DND-41 (cell line): ENCODE measurements around the gene COL2A1.

Experiments used
- ATAC-seq: fragments of 200-7000 bp; cut with Tn5 transposase; 3 replicates; pipeline ENCODE4 v1.9.1; 2021; ENCODE audit warnings: low read depth; ENCODE audit not compliant: insufficient read depth
- DNase-seq: peaks from one replicate; pipeline ENCODE4 v3.0.0-alpha.2; 2020
- H2AFZ ChIP-seq: 2 replicates; pipeline ENCODE4 v1.6.0; 2012; ENCODE audit warnings: low read depth, low read length
- H3K27ac ChIP-seq: 2 replicates; pipeline ENCODE4 v1.5.1; 2012; ENCODE audit warnings: low read length, inconsistent platforms
- H3K27me3 ChIP-seq: fragments of 200-600 bp; sonication (generic); 2 replicates; pipeline ENCODE4 v1.6.0; 2012; ENCODE audit warnings: low read length, mild to moderate bottlenecking, inconsistent platforms; ENCODE audit not compliant: insufficient read depth, poor library complexity
- H3K36me3 ChIP-seq: 2 replicates; pipeline ENCODE4 v1.5.1; 2012; ENCODE audit warnings: low read length, inconsistent platforms; ENCODE audit not compliant: insufficient read depth
- H3K4me1 ChIP-seq: 2 replicates; pipeline ENCODE4 v1.5.1; 2012; ENCODE audit warnings: mild to moderate bottlenecking, low read length; ENCODE audit not compliant: insufficient read depth
- H3K4me2 ChIP-seq: 2 replicates; pipeline ENCODE4 v1.6.0; 2012; ENCODE audit warnings: mild to moderate bottlenecking, moderate library complexity, low read length, inconsistent platforms; ENCODE audit not compliant: insufficient read depth
- H3K4me3 ChIP-seq, 2 experiments: fragments of 200-600 bp in 1 of 2; shearing (Covaris generic) in 1 of 2; 2 replicates each; pipeline ENCODE4 v1.5.1; 2012 to 2016; ENCODE audit warnings: inconsistent platforms in 2 of 2, low read length in 2 of 2, mild to moderate bottlenecking in 2 of 2, low read depth in 1 of 2, moderate library complexity in 1 of 2
- H3K79me2 ChIP-seq: 2 replicates; pipeline ENCODE4 v1.6.0; 2012; ENCODE audit warnings: low read length, inconsistent platforms; ENCODE audit not compliant: insufficient read depth
- H3K9ac ChIP-seq: 2 replicates; pipeline ENCODE4 v1.6.0; 2012; ENCODE audit warnings: low read depth, mild to moderate bottlenecking, inconsistent platforms, low read length, moderate library complexity
- H3K9me3 ChIP-seq: 2 replicates; pipeline ENCODE4 v1.5.1; 2012; ENCODE audit warnings: low read length, moderate library complexity, mild to moderate bottlenecking, inconsistent platforms; ENCODE audit not compliant: insufficient read depth, severe bottlenecking
- H4K20me1 ChIP-seq: 2 replicates; pipeline ENCODE4 v1.6.0; 2012; ENCODE audit warnings: low read length; ENCODE audit not compliant: insufficient read depth
- EZH2 ChIP-seq: IDR thresholded peaks from 3 replicates; pipeline ENCODE4 v1.6.1; 2012; ENCODE audit warnings: borderline replicate concordance, low read depth, mild to moderate bottlenecking, moderate library complexity, low read length, inconsistent platforms; ENCODE audit not compliant: severe bottlenecking
- TF ChIP-seq, protein P1 (sequence below): IDR thresholded peaks from 2 replicates; pipeline ENCODE4 v1.5.1; 2012; ENCODE audit warnings: borderline replicate concordance, low read length, moderate library complexity, mild to moderate bottlenecking; ENCODE audit not compliant: poor library complexity, severe bottlenecking; ENCODE audit errors: extremely low read depth

Gene COL2A1

DNA sequence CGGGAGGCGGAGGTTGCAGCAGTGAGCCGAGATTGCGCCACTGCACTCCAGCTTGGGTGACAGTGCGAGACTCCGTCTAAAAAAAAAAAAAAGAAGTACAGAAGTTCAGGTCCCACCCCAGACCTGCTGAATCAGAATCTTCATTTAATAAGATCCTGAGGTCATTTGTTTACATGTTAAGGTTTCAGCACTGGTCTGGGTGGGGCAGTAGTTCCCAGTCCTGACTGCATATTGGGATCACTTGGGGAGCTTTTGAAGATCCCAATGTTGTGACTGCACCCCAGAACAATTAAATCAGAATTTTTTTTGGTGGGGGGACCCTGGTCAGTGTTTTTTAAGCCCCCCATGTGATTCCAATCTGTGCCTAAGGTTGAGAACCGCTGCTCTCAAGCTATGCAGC, 11.7 kb upstream of the COL2A1 start:
- no peaks in the 10 kb centered on the region for H3K4me1 ChIP-seq
- no peak for TF ChIP-seq EZH2
- TF ChIP-seq, protein P1, sequence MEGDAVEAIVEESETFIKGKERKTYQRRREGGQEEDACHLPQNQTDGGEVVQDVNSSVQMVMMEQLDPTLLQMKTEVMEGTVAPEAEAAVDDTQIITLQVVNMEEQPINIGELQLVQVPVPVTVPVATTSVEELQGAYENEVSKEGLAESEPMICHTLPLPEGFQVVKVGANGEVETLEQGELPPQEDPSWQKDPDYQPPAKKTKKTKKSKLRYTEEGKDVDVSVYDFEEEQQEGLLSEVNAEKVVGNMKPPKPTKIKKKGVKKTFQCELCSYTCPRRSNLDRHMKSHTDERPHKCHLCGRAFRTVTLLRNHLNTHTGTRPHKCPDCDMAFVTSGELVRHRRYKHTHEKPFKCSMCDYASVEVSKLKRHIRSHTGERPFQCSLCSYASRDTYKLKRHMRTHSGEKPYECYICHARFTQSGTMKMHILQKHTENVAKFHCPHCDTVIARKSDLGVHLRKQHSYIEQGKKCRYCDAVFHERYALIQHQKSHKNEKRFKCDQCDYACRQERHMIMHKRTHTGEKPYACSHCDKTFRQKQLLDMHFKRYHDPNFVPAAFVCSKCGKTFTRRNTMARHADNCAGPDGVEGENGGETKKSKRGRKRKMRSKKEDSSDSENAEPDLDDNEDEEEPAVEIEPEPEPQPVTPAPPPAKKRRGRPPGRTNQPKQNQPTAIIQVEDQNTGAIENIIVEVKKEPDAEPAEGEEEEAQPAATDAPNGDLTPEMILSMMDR = no peak
- ATAC-seq (no peak), DNase-seq (no peak)
- H3K27me3 ChIP-seq = peaks cover 30% of the 10 kb centered on the region
- H3K9ac ChIP-seq = no peak overlapping the region
- H3K4me2 ChIP-seq = no peak overlapping the region
- no peaks in the 10 kb centered on the region for H4K20me1 ChIP-seq
- no peaks in the 10 kb centered on the region for H3K9me3 ChIP-seq
- H3K36me3 ChIP-seq = no peaks in the 10 kb centered on the region
- no peak overlapping the region for H3K4me3 ChIP-seq
- no peak overlapping the region for H2AFZ ChIP-seq
- no peak overlapping the region for H3K27ac ChIP-seq
- H3K79me2 ChIP-seq = no peaks in the 10 kb centered on the region

DNA sequence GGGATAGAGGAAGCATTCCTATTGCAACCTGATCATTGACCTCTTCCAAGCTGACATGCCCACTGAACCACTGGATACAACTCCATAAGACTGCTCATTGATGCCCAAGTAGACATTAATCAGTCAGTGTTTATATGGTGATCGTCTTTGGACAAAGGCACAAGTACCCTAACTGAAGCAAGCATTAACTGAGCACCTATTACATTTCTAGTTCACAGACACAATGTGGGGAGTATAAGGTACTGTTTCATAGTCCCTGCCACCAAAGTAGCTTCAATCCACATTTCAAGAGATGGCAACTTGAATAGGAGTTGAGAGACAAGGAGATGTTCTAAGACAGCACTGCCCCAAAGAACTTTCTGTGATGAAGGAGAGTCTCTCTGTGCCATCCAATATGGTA, 10.9 kb upstream of the COL2A1 start:
- peaks cover 30% of the 10 kb centered on the region for H3K27me3 ChIP-seq
- no peak for DNase-seq

DNA sequence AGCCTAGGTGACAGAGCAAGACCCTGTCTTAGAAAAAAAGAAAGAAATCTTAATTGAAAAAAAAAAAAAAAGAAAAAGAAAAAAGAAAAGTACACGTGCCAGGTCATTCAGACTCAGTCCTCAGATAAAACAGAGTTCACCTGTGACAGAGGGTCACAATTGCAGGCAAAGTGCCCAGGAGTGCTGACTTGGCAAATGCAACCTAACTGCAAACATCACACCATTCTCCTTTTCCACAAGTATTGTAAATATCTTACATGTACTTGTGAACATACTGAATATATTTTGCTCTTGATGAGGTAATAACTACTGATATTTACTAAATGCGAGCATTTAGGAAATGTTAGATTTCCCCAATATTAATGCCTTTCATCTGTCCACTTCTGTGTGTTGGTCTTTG, 9.0 kb upstream of the COL2A1 start:
- TF ChIP-seq, protein P1 = no peak
- no peak for TF ChIP-seq EZH2
- no peak for DNase-seq
- no peaks in the 10 kb centered on the region for H3K79me2 ChIP-seq
- no peaks in the 10 kb centered on the region for H3K9me3 ChIP-seq
- no peaks in the 10 kb centered on the region for H3K4me1 ChIP-seq
- H3K36me3 ChIP-seq = no peaks in the 10 kb centered on the region
- no peak overlapping the region for H3K4me2 ChIP-seq
- H3K4me3 ChIP-seq = no peak overlapping the region
- H4K20me1 ChIP-seq = no peaks in the 10 kb centered on the region
- peaks cover 18% of the 10 kb centered on the region for H3K27me3 ChIP-seq
- H2AFZ ChIP-seq = no peak overlapping the region
- H3K9ac ChIP-seq = no peak overlapping the region
- no peak for ATAC-seq
- no peak overlapping the region for H3K27ac ChIP-seq

More for the DNA sequence above, 10.9 kb upstream of the COL2A1 start:
- no peak for ATAC-seq
- Histone ChIP-seq H3K4me1 (no peaks in the 10 kb centered on the region), H3K4me3 (no peak overlapping the region), H3K9ac (no peak overlapping the region), H3K36me3 (no peaks in the 10 kb centered on the region), H4K20me1 (no peaks in the 10 kb centered on the region), H3K9me3 (no peaks in the 10 kb centered on the region), H2AFZ (no peak overlapping the region), H3K27ac (no peak overlapping the region), H3K79me2 (no peaks in the 10 kb centered on the region), H3K4me2 (no peak overlapping the region)
- TF ChIP-seq EZH2 = no peak
- TF ChIP-seq, protein P1 = no peak

DNA sequence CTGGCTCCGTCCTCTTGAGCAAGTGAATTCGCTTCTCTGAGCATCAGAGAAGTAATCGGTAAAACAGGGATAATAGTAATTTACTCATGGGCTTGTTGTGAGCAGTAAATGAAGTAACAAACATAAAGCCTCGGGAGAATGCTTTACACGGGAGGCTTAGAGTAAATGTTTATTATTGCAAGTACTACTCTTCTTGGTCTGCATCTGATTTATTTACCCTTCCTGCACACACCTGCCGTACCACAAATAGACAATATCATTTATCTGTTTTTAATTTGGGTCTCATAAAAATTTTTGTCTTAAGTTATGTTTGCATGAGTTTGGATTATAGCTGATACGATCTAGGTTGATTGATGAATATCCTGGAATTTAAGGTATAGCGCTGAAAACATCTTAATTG, 7.8 kb upstream of the COL2A1 start:
- Histone ChIP-seq H3K36me3 (no peaks in the 10 kb centered on the region), H3K4me1 (no peaks in the 10 kb centered on the region), H3K9me3 (no peaks in the 10 kb centered on the region), H3K79me2 (no peaks in the 10 kb centered on the region), H3K9ac (no peak overlapping the region), H3K4me3 (no peak overlapping the region), H2AFZ (no peak overlapping the region), H4K20me1 (no peaks in the 10 kb centered on the region), H3K27ac (no peak overlapping the region), H3K4me2 (no peak overlapping the region), H3K27me3 (peaks cover 9% of the 10 kb centered on the region)
- DNase-seq = no peak
- no peak for TF ChIP-seq EZH2
- no peak for ATAC-seq
